ENCODE measurements around the gene KIZ.

The KIZ gene

GRCh38 chr20:21172626-21173025 is 46.7 kb downstream of the KIZ start:
- no peak for DNase-seq

GRCh38 chr20:21173485-21173884 is 47.6 kb downstream of the KIZ start:
- Histone ChIP-seq H2BK5ac (ENCODE audit: low read depth, low read length, poor library complexity) (no peak overlapping the region), H3K18ac (ENCODE audit: low read length) (no peak overlapping the region), H3K4me3 (ENCODE audit: low read depth, low read length) (no peak overlapping the region), H3K79me2 (ENCODE audit: control insufficient read depth, insufficient read depth, low read length, poor library complexity) (no peaks in the 10 kb centered on the region), H4K8ac (ENCODE audit: low read depth, low read length) (no peak overlapping the region), H3K27ac (ENCODE audit: low read depth, low read length) (no peak overlapping the region), H4K91ac (ENCODE audit: low read depth, low read length) (no peak overlapping the region), H2AK5ac (ENCODE audit: low read length) (no peak overlapping the region), H3K4me1 (ENCODE audit: control insufficient read depth in 1 of 2, insufficient read depth in 2 of 2, low read length in 2 of 2) (no peaks in the 10 kb centered on the region), H3K14ac (ENCODE audit: low read length) (no peak overlapping the region), H3K4me2 (ENCODE audit: low read length) (no peak overlapping the region), H3K79me1 (ENCODE audit: low read length) (no peaks in the 10 kb centered on the region), H3K36me3 (ENCODE audit: control insufficient read depth in 1 of 2, insufficient read depth in 2 of 2, low read length in 2 of 2) (no peaks in the 10 kb centered on the region), H3K9me3 (ENCODE audit: insufficient read depth, low read depth, low read length) (no peaks in the 10 kb centered on the region), H3K27me3 (ENCODE audit: insufficient read depth, low read length) (no peaks in the 10 kb centered on the region), H3K23ac (ENCODE audit: low read length) (no peak overlapping the region), H2BK120ac (ENCODE audit: insufficient read depth, low read length, poor library complexity) (no peak overlapping the region), H4K12ac (ENCODE audit: low read depth, low read length) (no peak overlapping the region), H3K9ac (ENCODE audit: low read length) (no peak overlapping the region), H2BK12ac (ENCODE audit: low read length) (no peak overlapping the region), H2AFZ (ENCODE audit: insufficient read depth, low read length, poor library complexity) (no peak overlapping the region), H3K4ac (ENCODE audit: low read depth, low read length) (no peak overlapping the region)
- WGBS (ENCODE audit: extremely low coverage, insufficient coverage, insufficient read length), result no CpG with 5 or more reads among the region's 2 CpGs
- no peak for DNase-seq

More at GRCh38 chr20:21172626-21173025, 46.7 kb downstream of the KIZ start:
- Histone ChIP-seq H2AK5ac (ENCODE audit: low read length) (no peak overlapping the region), H3K4me3 (ENCODE audit: low read depth, low read length) (no peak overlapping the region), H3K36me3 (ENCODE audit: control insufficient read depth in 1 of 2, insufficient read depth in 2 of 2, low read length in 2 of 2) (no peaks in the 10 kb centered on the region), H3K23ac (ENCODE audit: low read length) (no peak overlapping the region), H4K12ac (ENCODE audit: low read depth, low read length) (no peak overlapping the region), H3K4me2 (ENCODE audit: low read length) (no peak overlapping the region), H2BK12ac (ENCODE audit: low read length) (no peak overlapping the region), H2AFZ (ENCODE audit: insufficient read depth, low read length, poor library complexity) (no peak overlapping the region), H4K8ac (ENCODE audit: low read depth, low read length) (no peak overlapping the region), H3K4me1 (ENCODE audit: control insufficient read depth in 1 of 2, insufficient read depth in 2 of 2, low read length in 2 of 2) (no peaks in the 10 kb centered on the region), H3K27me3 (ENCODE audit: insufficient read depth, low read length) (no peaks in the 10 kb centered on the region), H4K91ac (ENCODE audit: low read depth, low read length) (no peak overlapping the region), H3K9me3 (ENCODE audit: insufficient read depth, low read depth, low read length) (no peaks in the 10 kb centered on the region), H3K27ac (ENCODE audit: low read depth, low read length) (no peak overlapping the region), H3K4ac (ENCODE audit: low read depth, low read length) (no peak overlapping the region), H3K14ac (ENCODE audit: low read length) (no peak overlapping the region), H3K79me1 (ENCODE audit: low read length) (no peaks in the 10 kb centered on the region), H2BK120ac (ENCODE audit: insufficient read depth, low read length, poor library complexity) (no peak overlapping the region), H3K9ac (ENCODE audit: low read length) (no peak overlapping the region), H2BK5ac (ENCODE audit: low read depth, low read length, poor library complexity) (no peak overlapping the region), H3K79me2 (ENCODE audit: control insufficient read depth, insufficient read depth, low read length, poor library complexity) (no peaks in the 10 kb centered on the region), H3K18ac (ENCODE audit: low read length) (no peak overlapping the region)
- WGBS (ENCODE audit: extremely low coverage, insufficient coverage, insufficient read length), result no CpG with 5 or more reads among the region's 2 CpGs

GRCh38 chr20:21174516-21175239 is 48.8 kb downstream of the KIZ start:
- H3K4ac ChIP-seq (ENCODE audit: low read depth, low read length), result no peak overlapping the region

GRCh38 chr20:21175433-21175832 is 49.6 kb downstream of the KIZ start:
- H2BK12ac ChIP-seq (ENCODE audit: low read length), result no peak overlapping the region
- H3K9ac ChIP-seq (ENCODE audit: low read length), result no peak overlapping the region
- H3K79me2 ChIP-seq (ENCODE audit: control insufficient read depth, insufficient read depth, low read length, poor library complexity), result no peaks in the 10 kb centered on the region
- no peak overlapping the region for H3K27ac ChIP-seq (ENCODE audit: low read depth, low read length)
- no peak overlapping the region for H2AK5ac ChIP-seq (ENCODE audit: low read length)
- no peak overlapping the region for H2BK5ac ChIP-seq (ENCODE audit: low read depth, low read length, poor library complexity)
- H3K79me1 ChIP-seq (ENCODE audit: low read length), result no peaks in the 10 kb centered on the region
- H3K18ac ChIP-seq (ENCODE audit: low read length), result no peak overlapping the region
- no peak overlapping the region for H3K23ac ChIP-seq (ENCODE audit: low read length)
- no peak overlapping the region for H3K4ac ChIP-seq (ENCODE audit: low read depth, low read length)
- no peaks in the 10 kb centered on the region for H3K9me3 ChIP-seq (ENCODE audit: insufficient read depth, low read depth, low read length)
- H3K14ac ChIP-seq (ENCODE audit: low read length), result no peak overlapping the region
- no peak overlapping the region for H4K12ac ChIP-seq (ENCODE audit: low read depth, low read length)
- DNase-seq, result no peak
- no peaks in the 10 kb centered on the region for H3K27me3 ChIP-seq (ENCODE audit: insufficient read depth, low read length)
- no peak overlapping the region for H2BK120ac ChIP-seq (ENCODE audit: insufficient read depth, low read length, poor library complexity)
- H2AFZ ChIP-seq (ENCODE audit: insufficient read depth, low read length, poor library complexity), result no peak overlapping the region
- no peak overlapping the region for H3K4me2 ChIP-seq (ENCODE audit: low read length)
- no peaks in the 10 kb centered on the region for H3K36me3 ChIP-seq (ENCODE audit: control insufficient read depth in 1 of 2, insufficient read depth in 2 of 2, low read length in 2 of 2)
- H4K8ac ChIP-seq (ENCODE audit: low read depth, low read length), result no peak overlapping the region
- H3K4me3 ChIP-seq (ENCODE audit: low read depth, low read length), result no peak overlapping the region
- H4K91ac ChIP-seq (ENCODE audit: low read depth, low read length), result no peak overlapping the region
- H3K4me1 ChIP-seq (ENCODE audit: control insufficient read depth in 1 of 2, insufficient read depth in 2 of 2, low read length in 2 of 2), result no peaks in the 10 kb centered on the region

More at GRCh38 chr20:21174516-21175239, 48.8 kb downstream of the KIZ start:
- H3K9ac ChIP-seq (ENCODE audit: low read length), result no peak overlapping the region
- WGBS (ENCODE audit: extremely low coverage, insufficient coverage, insufficient read length), result no CpG with 5 or more reads among the region's 2 CpGs
- H3K4me2 ChIP-seq (ENCODE audit: low read length), result no peak overlapping the region
- H3K18ac ChIP-seq (ENCODE audit: low read length), result no peak overlapping the region
- no peak overlapping the region for H2BK5ac ChIP-seq (ENCODE audit: low read depth, low read length, poor library complexity)
- no peak overlapping the region for H3K4me3 ChIP-seq (ENCODE audit: low read depth, low read length)
- H3K23ac ChIP-seq (ENCODE audit: low read length), result no peak overlapping the region
- no peak overlapping the region for H2BK120ac ChIP-seq (ENCODE audit: insufficient read depth, low read length, poor library complexity)
- H3K14ac ChIP-seq (ENCODE audit: low read length), result no peak overlapping the region
- no peak overlapping the region for H2AK5ac ChIP-seq (ENCODE audit: low read length)
- no peak overlapping the region for H4K91ac ChIP-seq (ENCODE audit: low read depth, low read length)
- no peak overlapping the region for H4K8ac ChIP-seq (ENCODE audit: low read depth, low read length)
- H2AFZ ChIP-seq (ENCODE audit: insufficient read depth, low read length, poor library complexity), result no peak overlapping the region
- no peak overlapping the region for H4K12ac ChIP-seq (ENCODE audit: low read depth, low read length)
- no peak for DNase-seq
- no peaks in the 10 kb centered on the region for H3K79me2 ChIP-seq (ENCODE audit: control insufficient read depth, insufficient read depth, low read length, poor library complexity)
- H3K36me3 ChIP-seq (ENCODE audit: control insufficient read depth in 1 of 2, insufficient read depth in 2 of 2, low read length in 2 of 2), result no peaks in the 10 kb centered on the region
- no peaks in the 10 kb centered on the region for H3K9me3 ChIP-seq (ENCODE audit: insufficient read depth, low read depth, low read length)
- H3K27me3 ChIP-seq (ENCODE audit: insufficient read depth, low read length), result no peaks in the 10 kb centered on the region
- H3K27ac ChIP-seq (ENCODE audit: low read depth, low read length), result no peak overlapping the region
- no peaks in the 10 kb centered on the region for H3K79me1 ChIP-seq (ENCODE audit: low read length)
- no peak overlapping the region for H2BK12ac ChIP-seq (ENCODE audit: low read length)
- no peaks in the 10 kb centered on the region for H3K4me1 ChIP-seq (ENCODE audit: control insufficient read depth in 1 of 2, insufficient read depth in 2 of 2, low read length in 2 of 2)
